ENCODE results near the gene SH3RF2.

DNA sequence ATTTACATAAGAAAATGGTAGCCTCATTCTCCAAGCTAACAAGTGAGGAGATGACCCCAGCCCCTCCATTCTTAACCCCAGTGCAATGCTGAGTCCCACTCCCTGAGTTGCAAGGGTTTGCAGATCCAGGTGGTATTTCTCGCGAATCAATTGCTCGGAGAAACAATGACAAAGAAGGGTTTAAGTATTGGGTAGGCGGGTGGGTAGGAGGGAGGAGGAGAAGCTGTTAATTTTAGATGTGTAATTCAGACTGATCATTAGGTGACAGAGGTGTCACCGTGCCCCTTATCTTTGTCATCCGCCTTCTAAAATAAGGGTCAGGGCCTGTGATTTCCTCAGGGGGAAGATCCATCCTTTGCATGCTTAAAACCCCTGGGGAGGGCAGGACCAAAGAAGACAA is 17.0 kb upstream of the SH3RF2 start:
- TF ChIP-seq, protein P1, sequence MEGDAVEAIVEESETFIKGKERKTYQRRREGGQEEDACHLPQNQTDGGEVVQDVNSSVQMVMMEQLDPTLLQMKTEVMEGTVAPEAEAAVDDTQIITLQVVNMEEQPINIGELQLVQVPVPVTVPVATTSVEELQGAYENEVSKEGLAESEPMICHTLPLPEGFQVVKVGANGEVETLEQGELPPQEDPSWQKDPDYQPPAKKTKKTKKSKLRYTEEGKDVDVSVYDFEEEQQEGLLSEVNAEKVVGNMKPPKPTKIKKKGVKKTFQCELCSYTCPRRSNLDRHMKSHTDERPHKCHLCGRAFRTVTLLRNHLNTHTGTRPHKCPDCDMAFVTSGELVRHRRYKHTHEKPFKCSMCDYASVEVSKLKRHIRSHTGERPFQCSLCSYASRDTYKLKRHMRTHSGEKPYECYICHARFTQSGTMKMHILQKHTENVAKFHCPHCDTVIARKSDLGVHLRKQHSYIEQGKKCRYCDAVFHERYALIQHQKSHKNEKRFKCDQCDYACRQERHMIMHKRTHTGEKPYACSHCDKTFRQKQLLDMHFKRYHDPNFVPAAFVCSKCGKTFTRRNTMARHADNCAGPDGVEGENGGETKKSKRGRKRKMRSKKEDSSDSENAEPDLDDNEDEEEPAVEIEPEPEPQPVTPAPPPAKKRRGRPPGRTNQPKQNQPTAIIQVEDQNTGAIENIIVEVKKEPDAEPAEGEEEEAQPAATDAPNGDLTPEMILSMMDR (IDR thresholded peaks at IDR 0.05), result no peak
- no peak for TF ChIP-seq POLR2A (IDR thresholded peaks at IDR 0.05)
